Measurements from ENCODE around the gene SUCLG2.

SUCLG2 gene

GRCh38 chr3:67433109-67433508, 221.3 kb downstream of the SUCLG2 start:
- TF ChIP-seq GATA1 (IDR thresholded peaks at IDR 0.05; ENCODE audit: low read depth, low read length) = no peak
- no peak for TF ChIP-seq POLR2A (IDR thresholded peaks at IDR 0.05; ENCODE audit: low read length)
- no peak for DNase-seq

GRCh38 chr3:67431887-67432286, 222.5 kb downstream of the SUCLG2 start:
- TF ChIP-seq GATA1 (IDR thresholded peaks at IDR 0.05; ENCODE audit: low read depth, low read length) (no peak), POLR2A (IDR thresholded peaks at IDR 0.05; ENCODE audit: low read length) (no peak)
- no peak for DNase-seq

GRCh38 chr3:67423722-67424121, 230.7 kb downstream of the SUCLG2 start:
- TF ChIP-seq GATA1 (IDR thresholded peaks at IDR 0.05; ENCODE audit: low read depth, low read length) (no peak), POLR2A (IDR thresholded peaks at IDR 0.05; ENCODE audit: low read length) (no peak)
- DNase-seq = no peak

GRCh38 chr3:67421912-67422311, 232.5 kb downstream of the SUCLG2 start:
- TF ChIP-seq POLR2A (IDR thresholded peaks at IDR 0.05; ENCODE audit: low read length) (no peak), GATA1 (IDR thresholded peaks at IDR 0.05; ENCODE audit: low read depth, low read length) (no peak)

GRCh38 chr3:67419779-67420178, 234.6 kb downstream of the SUCLG2 start:
- DNase-seq = no peak

More at GRCh38 chr3:67421912-67422311, 232.5 kb downstream of the SUCLG2 start:
- no peak for DNase-seq

GRCh38 chr3:67419218-67419529, 235.2 kb downstream of the SUCLG2 start:
- TF ChIP-seq GATA1 (IDR thresholded peaks at IDR 0.05; ENCODE audit: low read depth, low read length) (no peak), POLR2A (IDR thresholded peaks at IDR 0.05; ENCODE audit: low read length) (no peak)
- no peak for DNase-seq

More at GRCh38 chr3:67419779-67420178, 234.6 kb downstream of the SUCLG2 start:
- TF ChIP-seq GATA1 (IDR thresholded peaks at IDR 0.05; ENCODE audit: low read depth, low read length) = no peak
- TF ChIP-seq POLR2A (IDR thresholded peaks at IDR 0.05; ENCODE audit: low read length) = no peak

- DNase-seq = no peak
- TF ChIP-seq POLR2A (IDR thresholded peaks at IDR 0.05; ENCODE audit: low read length) (no peak), GATA1 (IDR thresholded peaks at IDR 0.05; ENCODE audit: low read depth, low read length) (no peak)
These were observed 235.8 kb downstream of the SUCLG2 start for GRCh38 chr3:67418426-67419217.

- DNase-seq = no peak
- TF ChIP-seq GATA1 (IDR thresholded peaks at IDR 0.05; ENCODE audit: low read depth, low read length) = no peak
- TF ChIP-seq POLR2A (IDR thresholded peaks at IDR 0.05; ENCODE audit: low read length) = no peak
These were observed 237.7 kb downstream of the SUCLG2 start for GRCh38 chr3:67416703-67417102.

- TF ChIP-seq GATA1 (IDR thresholded peaks at IDR 0.05; ENCODE audit: low read depth, low read length) (no peak), POLR2A (IDR thresholded peaks at IDR 0.05; ENCODE audit: low read length) (no peak)
These were observed 238.9 kb downstream of the SUCLG2 start for GRCh38 chr3:67415511-67415910.

GRCh38 chr3:67414740-67415139, 239.7 kb downstream of the SUCLG2 start:
- no peak for DNase-seq
- TF ChIP-seq POLR2A (IDR thresholded peaks at IDR 0.05; ENCODE audit: low read length) = no peak
- no peak for TF ChIP-seq GATA1 (IDR thresholded peaks at IDR 0.05; ENCODE audit: low read depth, low read length)

More at GRCh38 chr3:67415511-67415910, 238.9 kb downstream of the SUCLG2 start:
- DNase-seq = no peak

GRCh38 chr3:67405193-67405592, 249.2 kb downstream of the SUCLG2 start:
- TF ChIP-seq GATA1 (IDR thresholded peaks at IDR 0.05; ENCODE audit: low read depth, low read length) (no peak), POLR2A (IDR thresholded peaks at IDR 0.05; ENCODE audit: low read length) (no peak)
- DNase-seq = no peak

- no peak for TF ChIP-seq POLR2A (IDR thresholded peaks at IDR 0.05; ENCODE audit: low read length)
- TF ChIP-seq GATA1 (IDR thresholded peaks at IDR 0.05; ENCODE audit: low read depth, low read length) = no peak
- no peak for DNase-seq
These were observed 251.5 kb downstream of the SUCLG2 start for GRCh38 chr3:67402873-67403272.

- TF ChIP-seq POLR2A (IDR thresholded peaks at IDR 0.05; ENCODE audit: low read length) (no peak), GATA1 (IDR thresholded peaks at IDR 0.05; ENCODE audit: low read depth, low read length) (no peak)
- no peak for DNase-seq
These were observed 252.5 kb downstream of the SUCLG2 start for GRCh38 chr3:67401921-67402320.

GRCh38 chr3:67400476-67400875, 253.9 kb downstream of the SUCLG2 start:
- TF ChIP-seq POLR2A (IDR thresholded peaks at IDR 0.05; ENCODE audit: low read length) (no peak), GATA1 (IDR thresholded peaks at IDR 0.05; ENCODE audit: low read depth, low read length) (no peak)
- no peak for DNase-seq

- DNase-seq = no peak
- TF ChIP-seq POLR2A (IDR thresholded peaks at IDR 0.05; ENCODE audit: low read length) (no peak), GATA1 (IDR thresholded peaks at IDR 0.05; ENCODE audit: low read depth, low read length) (no peak)
These were observed 265.2 kb downstream of the SUCLG2 start for GRCh38 chr3:67389176-67389575.

All from erythroblast (primary cell).